NCI-H2081 treated with DMSO at 0.1 percent for 48 hours (cell line): ENCODE results near the gene TMEM69.
"Not testable (repeated sequence)": the region's sequence is repeated elsewhere in the genome, so short reads cannot be mapped to it uniquely, and the experiment has no call there.

Source experiments
- DNase-seq: peaks from one replicate; lab custom pipeline; 2025; lab: John Stamatoyannopoulos, UW

TMEM69 gene

GRCh38 chr1:45678489-45678888 is 9.5 kb upstream of the TMEM69 start:
- no peak for DNase-seq

- DNase-seq, result no peak
These were observed 8.9 kb upstream of the TMEM69 start for GRCh38 chr1:45679123-45679522.

- DNase-seq, result no peak
These were observed 5.0 kb upstream of the TMEM69 start for GRCh38 chr1:45682942-45683341.

- DNase-seq, result no peak
These were observed 3.6 kb upstream of the TMEM69 start for GRCh38 chr1:45684402-45684801.

GRCh38 chr1:45685308-45686014 is 2.5 kb upstream of the TMEM69 start:
- DNase-seq, result no peak

- DNase-seq, result no peak
These were observed 2.0 kb upstream of the TMEM69 start for GRCh38 chr1:45686015-45686287.

- DNase-seq, result peak; percentile 89
These were observed 1.5 kb upstream of the TMEM69 start, which contains the start of gene GPBP1L1 for GRCh38 chr1:45686288-45687013. TSS of gene GPBP1L1 (minus strand) at chr1:45686533. CDS start at chr1:45659087, 27,446 bp downstream.

- DNase-seq, result peak; percentile 99
These were observed 797 bp upstream of the TMEM69 start for GRCh38 chr1:45687014-45687753.

GRCh38 chr1:45693811-45694210 is 5.8 kb downstream of the TMEM69 start:
- not testable (repeated sequence) for DNase-seq

GRCh38 chr1:45694823-45695222 is 6.8 kb downstream of the TMEM69 start:
- DNase-seq, result no peak

- no peak for DNase-seq
These were observed 16.7 kb downstream of the TMEM69 start for GRCh38 chr1:45704637-45705036.

GRCh38 chr1:45713711-45714110 is 25.7 kb downstream of the TMEM69 start:
- DNase-seq, result no peak

GRCh38 chr1:45716700-45717099 is 28.7 kb downstream of the TMEM69 start:
- DNase-seq, result no peak

GRCh38 chr1:45717386-45717785 is 29.4 kb downstream of the TMEM69 start:
- not testable (repeated sequence) for DNase-seq

GRCh38 chr1:45718289-45718688 is 30.3 kb downstream of the TMEM69 start:
- DNase-seq, result no peak

- DNase-seq, result no peak
These were observed 33.2 kb downstream of the TMEM69 start for GRCh38 chr1:45721207-45721606.

GRCh38 chr1:45722809-45723208 is 34.8 kb downstream of the TMEM69 start:
- DNase-seq, result no peak

GRCh38 chr1:45723248-45723930 is 35.4 kb downstream of the TMEM69 start:
- no peak for DNase-seq

- not testable (repeated sequence) for DNase-seq
These were observed 38.0 kb downstream of the TMEM69 start for GRCh38 chr1:45726007-45726406.

GRCh38 chr1:45730075-45730779 is 42.2 kb downstream of the TMEM69 start:
- DNase-seq, result no peak

GRCh38 chr1:45730780-45731319 is 42.9 kb downstream of the TMEM69 start:
- no peak for DNase-seq
